Uterus (tissue), 4 donors: ENCODE data around the gene STPG2. TPM values are rescaled to one million over a fixed set of nuclear protein-coding genes. Genes with fewer than 3 reads are reported as not detected.

Experiments
- DNase-seq, 2 donors: peaks; one replicate each; pipeline ENCODE4 v3.0.0-alpha.2; 2019 to 2020
- H3K27ac ChIP-seq, 2 donors: fragments of 200-600 bp; sonication (generic); 1 replicate in 1 of 2; 2 replicates in 1 of 2; pipeline ENCODE4 v1.5.1; 2016 to 2018
- H3K27me3 ChIP-seq, 2 donors: fragments of 200-600 bp; sonication (generic); one replicate each; pipeline ENCODE4 v1.5.1; 2018 to 2019; ENCODE audit warnings: control low read depth in 1 of 2
- H3K36me3 ChIP-seq, 2 donors: fragments of 200-600 bp; sonication (generic); one replicate each; pipeline ENCODE4 v1.5.1; 2019; ENCODE audit warnings: control low read depth in 1 of 2
- H3K4me1 ChIP-seq, 2 donors: fragments of 200-600 bp; sonication (generic); one replicate each; pipeline ENCODE4 v1.5.1; 2018 to 2019; ENCODE audit warnings: control low read depth in 1 of 2
- H3K4me3 ChIP-seq, 2 donors: fragments of 200-600 bp; sonication (generic); 1 replicate in 1 of 2; 2 replicates in 1 of 2; pipeline ENCODE4 v1.5.1; 2018 to 2019; ENCODE audit warnings: mild to moderate bottlenecking in 1 of 2
- H3K9me3 ChIP-seq, 2 donors: fragments of 200-600 bp; sonication (generic); one replicate each; pipeline ENCODE4 v1.5.1; 2019; ENCODE audit warnings: control low read depth in 1 of 2
- POLR2A ChIP-seq, 2 donors: fragments of 450-650 bp; IDR thresholded peaks; one replicate each; pipeline ENCODE4 v1.6.1; 2016; ENCODE audit warnings: antibody characterized with exemption in 2 of 2, mild to moderate bottlenecking in 1 of 2, moderate library complexity in 1 of 2
- intact Hi-C: fragments of 100-400 bp; cut with DNase I; formaldehyde crosslinking; loops from one replicate; pipeline ENCODE4 v1.15.1; 2023; ENCODE audit warnings: low total_unique reads
- total RNA-seq, 4 donors: library from RNA; depleted of rRNA in 3 of 4; stranded (reverse); fragments of >200 nt in 3 of 4; gene quantifications; one replicate each; pipeline versions ENCODE4 v1.1.0 to v1.2.4, GENCODE V29; 2014 to 2023
- TF ChIP-seq, protein P1 (sequence below), 4 experiments: fragments of 200-600 bp in 2 of 4; fragments of 450-650 bp in 2 of 4; sonication (generic) in 2 of 4; IDR thresholded peaks; one replicate each; pipeline ENCODE4 v1.5.1; 2016 to 2019; ENCODE audit warnings: antibody characterized with exemption in 4 of 4, mild to moderate bottlenecking in 2 of 4, moderate library complexity in 1 of 4
- donor health status: DM: yes; HTN: yes; CAD: no.

Gene STPG2
- total RNA-seq, 4 donors from 2014 or later, result 0.26 to 1.0 (median 0.61) TPM; not detected in 1

- no peak for TF ChIP-seq POLR2A (IDR thresholded peaks at IDR 0.05)
- TF ChIP-seq, protein P1, sequence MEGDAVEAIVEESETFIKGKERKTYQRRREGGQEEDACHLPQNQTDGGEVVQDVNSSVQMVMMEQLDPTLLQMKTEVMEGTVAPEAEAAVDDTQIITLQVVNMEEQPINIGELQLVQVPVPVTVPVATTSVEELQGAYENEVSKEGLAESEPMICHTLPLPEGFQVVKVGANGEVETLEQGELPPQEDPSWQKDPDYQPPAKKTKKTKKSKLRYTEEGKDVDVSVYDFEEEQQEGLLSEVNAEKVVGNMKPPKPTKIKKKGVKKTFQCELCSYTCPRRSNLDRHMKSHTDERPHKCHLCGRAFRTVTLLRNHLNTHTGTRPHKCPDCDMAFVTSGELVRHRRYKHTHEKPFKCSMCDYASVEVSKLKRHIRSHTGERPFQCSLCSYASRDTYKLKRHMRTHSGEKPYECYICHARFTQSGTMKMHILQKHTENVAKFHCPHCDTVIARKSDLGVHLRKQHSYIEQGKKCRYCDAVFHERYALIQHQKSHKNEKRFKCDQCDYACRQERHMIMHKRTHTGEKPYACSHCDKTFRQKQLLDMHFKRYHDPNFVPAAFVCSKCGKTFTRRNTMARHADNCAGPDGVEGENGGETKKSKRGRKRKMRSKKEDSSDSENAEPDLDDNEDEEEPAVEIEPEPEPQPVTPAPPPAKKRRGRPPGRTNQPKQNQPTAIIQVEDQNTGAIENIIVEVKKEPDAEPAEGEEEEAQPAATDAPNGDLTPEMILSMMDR (IDR thresholded peaks at IDR 0.05), result peak in 1 of 4 experiments; percentile 5
- DNase-seq, result no peak
Observed at GRCh38 chr4:98113012-98113411, 30.3 kb downstream of the STPG2 start.

DNA sequence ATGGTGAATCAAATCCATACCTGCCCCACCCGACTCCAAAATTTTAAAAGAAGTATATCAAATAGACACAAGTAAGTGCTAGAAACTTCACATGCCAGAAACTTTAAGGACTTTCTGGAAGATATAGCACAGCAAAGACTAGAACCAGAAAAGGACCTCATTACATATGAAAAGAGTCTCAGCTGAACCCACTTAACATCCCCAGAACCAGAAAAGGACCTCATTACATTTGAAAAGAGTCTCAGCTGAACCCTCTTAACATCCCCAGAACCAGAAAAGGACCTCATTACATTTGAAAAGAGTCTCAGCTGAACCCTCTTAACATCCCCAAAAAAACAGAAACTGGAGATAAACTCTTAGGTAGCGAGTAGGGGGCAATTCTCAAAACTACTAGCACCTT lies 32.3 kb downstream of the STPG2 start:
- no peak for DNase-seq
- no peaks in the 10 kb centered on the region for H3K27me3 ChIP-seq
- no peaks in the 10 kb centered on the region for H3K36me3 ChIP-seq
- TF ChIP-seq, protein P1 (IDR thresholded peaks at IDR 0.05), result no peak
- no peak for TF ChIP-seq POLR2A (IDR thresholded peaks at IDR 0.05)
- intact Hi-C loops, result no loop called here
- H3K9me3 ChIP-seq, result no peaks in the 10 kb centered on the region
- H3K27ac ChIP-seq, result no peak overlapping the region
- no peaks in the 10 kb centered on the region for H3K4me1 ChIP-seq
- H3K4me3 ChIP-seq, result no peak overlapping the region

More at GRCh38 chr4:98113012-98113411, 30.3 kb downstream of the STPG2 start:
- no peaks in the 10 kb centered on the region for H3K9me3 ChIP-seq
- H3K27me3 ChIP-seq, result no peaks in the 10 kb centered on the region
- no peak overlapping the region for H3K27ac ChIP-seq
- no peaks in the 10 kb centered on the region for H3K4me1 ChIP-seq
- no peaks in the 10 kb centered on the region for H3K36me3 ChIP-seq
- H3K4me3 ChIP-seq, result no peak overlapping the region
- intact Hi-C loops, result no loop called here

- no peak overlapping the region for H3K4me3 ChIP-seq
- H3K27ac ChIP-seq, result no peak overlapping the region
- intact Hi-C loops, result no loop called here
- no peak for DNase-seq
- H3K36me3 ChIP-seq, result no peaks in the 10 kb centered on the region
- TF ChIP-seq POLR2A (IDR thresholded peaks at IDR 0.05), result no peak
- TF ChIP-seq, protein P1 (IDR thresholded peaks at IDR 0.05), result no peak
- H3K9me3 ChIP-seq, result no peaks in the 10 kb centered on the region
- no peaks in the 10 kb centered on the region for H3K4me1 ChIP-seq
- H3K27me3 ChIP-seq, result no peaks in the 10 kb centered on the region
Observed at GRCh38 chr4:98110214-98110613, 33.1 kb downstream of the STPG2 start.

DNA sequence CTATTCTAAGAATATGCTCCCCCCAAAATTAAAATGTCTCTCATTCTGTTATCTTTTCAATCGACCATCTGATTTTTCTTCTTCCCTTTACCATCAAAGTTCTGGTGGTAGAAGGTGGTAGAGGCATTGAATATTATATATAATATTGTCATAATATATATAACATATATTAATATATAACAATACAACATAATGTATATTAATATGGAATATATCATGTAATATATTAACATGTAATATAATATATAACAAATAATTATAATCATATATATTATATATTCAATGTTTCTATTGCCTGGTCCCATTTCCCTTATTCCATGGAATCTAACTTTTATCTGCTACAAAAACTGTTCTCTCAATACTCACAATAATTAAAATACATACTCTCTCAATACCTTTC lies 40.6 kb downstream of the STPG2 start:
- no peaks in the 10 kb centered on the region for H3K4me1 ChIP-seq
- no peaks in the 10 kb centered on the region for H3K36me3 ChIP-seq
- DNase-seq, result no peak
- TF ChIP-seq POLR2A (IDR thresholded peaks at IDR 0.05), result no peak
- TF ChIP-seq, protein P1 (IDR thresholded peaks at IDR 0.05), result no peak
- no peaks in the 10 kb centered on the region for H3K27me3 ChIP-seq
- no peak overlapping the region for H3K27ac ChIP-seq
- H3K9me3 ChIP-seq, result no peaks in the 10 kb centered on the region
- no peak overlapping the region for H3K4me3 ChIP-seq
- intact Hi-C loops, result no loop called here

- no peak overlapping the region for H3K4me3 ChIP-seq
- H3K36me3 ChIP-seq, result no peaks in the 10 kb centered on the region
- intact Hi-C loops, result no loop called here
- no peak overlapping the region for H3K27ac ChIP-seq
- H3K9me3 ChIP-seq, result no peaks in the 10 kb centered on the region
- no peak for DNase-seq
- no peaks in the 10 kb centered on the region for H3K4me1 ChIP-seq
- no peaks in the 10 kb centered on the region for H3K27me3 ChIP-seq
- no peak for TF ChIP-seq POLR2A (IDR thresholded peaks at IDR 0.05)
- TF ChIP-seq, protein P1 (IDR thresholded peaks at IDR 0.05), result no peak
Observed at GRCh38 chr4:98101988-98102387, 41.3 kb downstream of the STPG2 start.
